Measurements from ENCODE around the gene ZNF300. TPM values are rescaled to one million over a fixed set of nuclear protein-coding genes. Genes with fewer than 3 reads are reported as not detected.
A peak's percentile ranks its signal among the peaks of the same experiment; 100 is the strongest.
"Not testable (repeated sequence)": the region's sequence is repeated elsewhere in the genome, so short reads cannot be mapped to it uniquely, and the experiment has no call there.

The ZNF300 gene
- total RNA-seq, 1 experiment from 2014 or later: 0.18 TPM

- H3K4me3 ChIP-seq (ENCODE audit: low read length): no peak overlapping the region
- no peaks in the 10 kb centered on the region for H3K36me3 ChIP-seq (ENCODE audit: low read depth, low read length)
- BruUV-seq (replicated peaks): no TSS peak
- POLR2A ChIA-PET (ENCODE audit: unreplicated experiment): no interaction called here
- intact Hi-C loops (cut with micrococcal nuclease): loop anchor here (1.0 to 10.0 kb wide), 4 partner anchors 45 to 285 kb away; partner anchors contain the start of gene RBM22
- TF ChIP-seq EZH2 (IDR thresholded peaks at IDR 0.05; ENCODE audit: low read length, unreplicated experiment): no peak
- TF ChIP-seq CTCF (conservative IDR thresholded peaks at IDR 0.05; ENCODE audit: low read depth, low read length): peak; percentile 87
- H3K9ac ChIP-seq (ENCODE audit: low read length): no peak overlapping the region
- H4K20me1 ChIP-seq (ENCODE audit: low read length): no peaks in the 10 kb centered on the region
- peak; percentile 91 for ATAC-seq
- H3K79me2 ChIP-seq (ENCODE audit: low read length): no peaks in the 10 kb centered on the region
- no peaks in the 10 kb centered on the region for H3K4me1 ChIP-seq (ENCODE audit: insufficient read depth, low read length)
- H3K9me3 ChIP-seq (ENCODE audit: low read length): no peaks in the 10 kb centered on the region
- no peak overlapping the region for H3K4me2 ChIP-seq (ENCODE audit: low read length)
- no peaks in the 10 kb centered on the region for H3K27me3 ChIP-seq (ENCODE audit: low read length)
- CTCF ChIA-PET: interaction anchor here (0.6 to 2.2 kb wide), 3 partner anchors 46 to 175 kb away, joined by 3 to 16 read pairs (median 4); partner anchors contain the start of gene RBM22
- H2AFZ ChIP-seq (ENCODE audit: low read length): peak overlapping the region; percentile 36; the same call in 1 of the 2 replicates
- H3K27ac ChIP-seq (ENCODE audit: low read length): no peak overlapping the region
- no peaks in the 10 kb centered on the region for H3K9me2 ChIP-seq (replicated peaks; ENCODE audit: low read length)
- H3F3A ChIP-seq (ENCODE audit: low read length, unreplicated experiment): no peaks in the 10 kb centered on the region
- peak; percentile 79 for DNase-seq
Observed at GRCh38 chr5:150846654-150847333, 58.0 kb downstream of the ZNF300 start.

GRCh38 chr5:150846308-150846653 lies 58.5 kb downstream of the ZNF300 start, which contains the start of gene IRGM:
IRGM (plus strand) TSS chr5:150846521; CDS start chr5:150848124, 1,603 bp downstream.
- H3K79me2 ChIP-seq (ENCODE audit: low read length); ATAC-seq; BruUV-seq (replicated peaks); H3K36me3 ChIP-seq (ENCODE audit: low read depth, low read length); POLR2A ChIA-PET (ENCODE audit: unreplicated experiment); H3K27ac ChIP-seq (ENCODE audit: low read length); H3K27me3 ChIP-seq (ENCODE audit: low read length); H3K9ac ChIP-seq (ENCODE audit: low read length); H3K4me1 ChIP-seq (ENCODE audit: insufficient read depth, low read length); DNase-seq; H3F3A ChIP-seq (ENCODE audit: low read length, unreplicated experiment); H3K4me3 ChIP-seq (ENCODE audit: low read length); H3K4me2 ChIP-seq (ENCODE audit: low read length); H4K20me1 ChIP-seq (ENCODE audit: low read length); H3K9me3 ChIP-seq (ENCODE audit: low read length); H3K9me2 ChIP-seq (replicated peaks; ENCODE audit: low read length): not testable (repeated sequence)
- peak within 1 kb of the TSS; percentile 36; the same call in 1 of the 2 replicates for H2AFZ ChIP-seq (ENCODE audit: low read length)
- CTCF ChIA-PET: interaction anchor here (0.6 to 2.2 kb wide), 2 partner anchors 45 to 175 kb away, joined by 3 to 16 read pairs; no protein-coding TSS in a partner anchor
- intact Hi-C loops (cut with micrococcal nuclease): loop anchor here (2.0 to 10.0 kb wide), 2 partner anchors 145 to 191 kb away; partner anchors contain the start of gene RBM22

GRCh38 chr5:150845185-150845859 lies 59.5 kb downstream of the ZNF300 start:
- H3F3A ChIP-seq (ENCODE audit: low read length, unreplicated experiment); H3K4me3 ChIP-seq (ENCODE audit: low read length); H4K20me1 ChIP-seq (ENCODE audit: low read length); H3K4me2 ChIP-seq (ENCODE audit: low read length); DNase-seq; H3K79me2 ChIP-seq (ENCODE audit: low read length); H3K4me1 ChIP-seq (ENCODE audit: insufficient read depth, low read length); H3K9ac ChIP-seq (ENCODE audit: low read length); H3K27me3 ChIP-seq (ENCODE audit: low read length); H3K36me3 ChIP-seq (ENCODE audit: low read depth, low read length); ATAC-seq; H3K27ac ChIP-seq (ENCODE audit: low read length); POLR2A ChIA-PET (ENCODE audit: unreplicated experiment); BruUV-seq (replicated peaks); H3K9me3 ChIP-seq (ENCODE audit: low read length); H3K9me2 ChIP-seq (replicated peaks; ENCODE audit: low read length); H2AFZ ChIP-seq (ENCODE audit: low read length): not testable (repeated sequence)
- intact Hi-C loops (cut with micrococcal nuclease): loop anchor here (10.0 kb wide), 1 partner anchor 191 kb away; no protein-coding TSS in a partner anchor
- CTCF ChIA-PET: interaction anchor here (0.6 kb wide), 1 partner anchor 339 kb away, joined by 3 read pairs; no protein-coding TSS in a partner anchor

Other genes with a start within 250 kb of the ZNF300 start
- gene MYOZ3, start 243.7 kb downstream of the ZNF300 start, total RNA-seq (2014; rRNA removed): not detected in 2 replicates
- gene RBM22, start 203.9 kb downstream of the ZNF300 start, total RNA-seq (2014; rRNA removed): 27.3 and 31.6 TPM in 2 replicates
- gene DCTN4, start 146.0 kb downstream of the ZNF300 start, total RNA-seq (2014; rRNA removed): 40.5 and 45.0 TPM in 2 replicates
- 11.3 and 15.6 TPM in 2 replicates for gene SMIM3, start 126.2 kb downstream of the ZNF300 start, total RNA-seq (2014; rRNA removed)
- gene IRGM, start 58.5 kb downstream of the ZNF300 start, total RNA-seq (2014; rRNA removed): not detected in 2 replicates
- not detected in 2 replicates for gene GPX3, start 115.6 kb upstream of the ZNF300 start, total RNA-seq (2014; rRNA removed)
- gene TNIP1, start 176.1 kb upstream of the ZNF300 start, total RNA-seq (2014; rRNA removed): 90.0 and 139 TPM in 2 replicates

Measured in PC-3 (cell line).